DMS53 (cell line): ENCODE data around the gene GRB10.

Experiments used
- DNase-seq: peaks from one replicate; lab custom pipeline; 2025; lab: John Stamatoyannopoulos, UW

The GRB10 gene

DNA sequence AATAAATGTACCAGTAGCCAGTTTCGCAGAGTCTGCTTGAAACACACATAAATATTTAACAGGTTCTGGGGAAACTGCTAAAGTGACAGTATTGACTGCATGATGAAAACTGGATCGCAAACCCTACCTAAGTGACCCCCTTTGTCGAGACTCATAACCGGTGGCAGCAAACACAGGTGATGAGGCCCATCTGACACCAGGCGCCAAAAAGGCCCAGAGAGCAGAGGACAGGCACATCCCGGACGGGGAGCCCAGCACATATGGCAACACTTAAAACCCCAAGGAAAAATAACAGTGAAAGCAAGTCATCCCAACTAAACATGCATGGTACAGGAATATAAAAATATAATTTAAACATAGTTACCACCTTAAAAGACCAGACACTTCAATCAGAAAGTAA is 62.4 kb downstream of the GRB10 start:
- no peak for DNase-seq

DNA sequence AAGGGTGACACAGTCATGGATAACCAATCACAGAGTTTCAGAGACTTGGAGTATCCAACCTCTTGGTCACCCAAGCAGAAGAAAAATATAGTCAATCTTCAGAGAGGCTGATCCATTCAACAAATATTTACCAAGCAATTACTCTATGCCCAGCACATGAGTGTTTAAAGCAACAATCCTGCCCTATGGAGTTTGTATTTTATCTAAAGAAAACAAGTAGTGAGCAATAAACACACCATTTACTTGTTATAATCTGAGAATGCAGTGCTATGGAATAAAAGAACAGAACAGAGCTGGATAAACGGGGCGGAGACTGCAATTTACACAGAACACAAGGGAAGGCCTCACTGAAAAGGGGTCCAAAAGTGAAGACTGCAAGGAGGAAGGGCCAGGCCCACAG is 63.8 kb downstream of the GRB10 start:
- DNase-seq = peak; percentile 52

DNA sequence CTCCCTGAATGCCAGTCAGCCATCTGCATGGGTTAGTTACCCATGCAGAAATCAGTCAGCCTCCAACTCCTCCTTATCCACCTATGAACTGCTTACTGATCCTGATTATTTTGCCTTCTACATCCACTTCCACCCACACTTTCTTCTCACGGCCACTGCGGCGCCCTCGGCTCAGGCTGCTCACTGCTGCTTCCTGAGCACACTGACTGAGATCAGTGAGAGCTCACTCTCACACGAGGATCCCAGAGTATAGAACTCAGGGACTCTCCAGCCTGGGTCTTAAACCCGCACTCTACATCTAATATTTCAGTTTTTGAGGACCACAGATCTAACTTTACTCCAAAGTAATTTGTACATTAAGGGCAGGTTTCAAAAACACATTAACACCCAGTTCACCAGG is 64.4 kb downstream of the GRB10 start:
- DNase-seq = peak; percentile 53

DNA sequence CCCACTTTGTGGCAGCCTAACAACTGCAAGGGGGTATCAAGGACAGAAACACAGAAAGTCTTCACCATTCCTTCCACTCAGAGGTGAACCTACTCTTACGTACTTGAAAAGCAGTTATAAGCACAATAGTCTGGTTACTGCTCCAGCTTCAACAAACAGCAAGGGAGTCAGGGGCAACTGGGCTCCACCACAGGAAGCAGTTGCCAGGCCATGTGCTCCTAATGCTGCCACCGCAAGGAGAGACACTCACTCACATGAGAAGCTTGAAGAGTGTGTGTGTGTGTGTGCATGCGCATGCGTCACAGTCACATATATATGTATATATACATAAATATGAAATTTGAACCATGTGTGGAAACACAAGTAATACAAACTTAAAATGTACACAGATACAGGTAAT is 65.5 kb downstream of the GRB10 start:
- DNase-seq = no peak

DNA sequence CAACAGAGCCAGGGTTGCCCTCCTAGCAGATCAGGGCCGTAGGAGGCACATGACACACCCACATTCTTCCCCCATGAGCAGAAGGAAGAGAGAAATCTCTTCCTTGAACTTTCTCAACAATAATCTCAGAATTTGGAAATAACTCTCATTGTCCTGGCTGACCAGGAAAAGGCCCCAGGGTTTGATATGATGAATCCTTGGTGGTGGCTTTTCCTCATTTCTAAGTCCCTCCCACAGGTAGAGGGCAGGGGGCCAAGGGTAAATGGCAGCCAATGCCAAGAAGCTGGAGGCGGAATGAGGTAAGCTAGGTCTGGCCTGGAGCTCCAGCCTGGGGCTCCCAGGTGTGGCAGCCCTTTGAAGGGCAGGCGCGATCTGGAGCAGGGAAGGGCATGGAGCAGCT is 67.8 kb downstream of the GRB10 start:
- no peak for DNase-seq

DNA sequence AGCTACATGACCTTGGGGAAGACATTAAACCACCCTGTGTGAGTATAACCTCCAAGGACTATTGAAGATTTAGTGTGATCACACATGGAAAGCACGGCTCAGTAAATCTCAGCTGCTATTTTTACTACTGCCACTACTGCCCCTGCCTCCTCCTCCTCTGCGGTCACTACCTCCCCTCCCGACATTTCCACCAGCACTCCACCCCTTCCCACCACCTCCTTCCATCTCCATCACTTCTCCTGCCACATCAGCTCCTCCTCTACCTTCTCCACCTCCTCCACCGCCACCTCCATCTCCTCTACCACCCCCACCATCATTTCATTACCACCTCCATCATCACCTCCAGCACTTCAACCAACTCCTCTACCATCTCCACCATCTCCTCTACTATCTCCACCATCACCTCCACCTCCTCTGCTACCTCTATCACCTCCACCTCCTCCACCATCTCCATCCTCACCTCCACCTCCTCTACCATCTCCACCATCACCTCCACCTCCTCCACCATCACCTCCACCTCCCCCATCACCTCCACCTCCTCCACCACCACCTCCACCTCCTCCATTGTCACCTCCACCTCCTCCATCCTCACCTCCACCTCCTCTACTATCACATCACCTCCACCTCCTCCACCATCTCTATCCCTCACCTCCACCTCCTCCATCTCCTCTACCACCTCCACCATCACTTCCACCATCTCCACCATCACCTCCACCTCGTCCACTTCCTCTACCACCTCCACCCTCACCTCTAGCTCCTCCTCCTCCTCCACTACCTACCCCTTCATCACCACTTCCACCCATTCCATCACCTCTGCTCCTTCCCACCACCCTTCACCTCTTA is 69.4 kb downstream of the GRB10 start:
- no peak for DNase-seq

DNA sequence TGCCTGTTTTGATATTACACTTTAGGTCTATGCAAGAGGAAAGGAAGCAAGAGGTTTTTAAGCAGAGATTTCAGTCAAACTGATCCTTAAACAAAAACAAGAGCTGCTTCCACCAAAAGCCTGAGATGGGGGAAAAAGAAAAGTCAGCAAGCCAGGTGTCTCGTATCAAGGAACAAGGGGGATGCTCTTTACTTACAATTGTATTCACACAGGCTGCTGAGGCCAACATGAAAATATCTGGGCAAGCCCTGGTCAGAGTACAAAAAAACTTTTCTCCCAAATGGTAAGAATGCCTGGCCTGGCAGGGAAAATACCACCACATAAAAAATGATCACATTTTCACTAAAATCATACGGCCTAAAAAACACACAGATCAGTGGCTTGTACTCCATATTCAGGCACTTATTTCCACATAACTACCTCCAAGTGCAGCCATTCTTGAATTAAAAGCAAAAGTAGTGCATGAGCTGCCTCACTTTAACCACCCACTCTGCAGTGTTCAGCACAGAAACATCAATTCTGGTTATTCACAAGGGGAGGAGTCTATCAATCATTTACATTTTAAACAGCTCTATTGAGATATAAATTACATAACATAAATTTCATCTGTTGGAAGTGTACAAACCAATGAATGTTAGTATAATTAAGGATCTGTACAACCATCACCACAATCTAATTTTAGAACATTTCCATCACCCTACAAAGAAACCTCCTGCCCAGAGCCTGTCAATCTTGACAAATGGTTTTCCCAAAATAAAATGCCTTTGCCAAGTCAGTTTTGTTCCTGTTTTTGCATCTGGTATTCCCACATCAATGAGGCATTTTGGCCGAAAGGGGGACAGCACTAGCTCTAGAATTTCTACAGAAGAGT is 70.2 kb downstream of the GRB10 start:
- DNase-seq = no peak

DNA sequence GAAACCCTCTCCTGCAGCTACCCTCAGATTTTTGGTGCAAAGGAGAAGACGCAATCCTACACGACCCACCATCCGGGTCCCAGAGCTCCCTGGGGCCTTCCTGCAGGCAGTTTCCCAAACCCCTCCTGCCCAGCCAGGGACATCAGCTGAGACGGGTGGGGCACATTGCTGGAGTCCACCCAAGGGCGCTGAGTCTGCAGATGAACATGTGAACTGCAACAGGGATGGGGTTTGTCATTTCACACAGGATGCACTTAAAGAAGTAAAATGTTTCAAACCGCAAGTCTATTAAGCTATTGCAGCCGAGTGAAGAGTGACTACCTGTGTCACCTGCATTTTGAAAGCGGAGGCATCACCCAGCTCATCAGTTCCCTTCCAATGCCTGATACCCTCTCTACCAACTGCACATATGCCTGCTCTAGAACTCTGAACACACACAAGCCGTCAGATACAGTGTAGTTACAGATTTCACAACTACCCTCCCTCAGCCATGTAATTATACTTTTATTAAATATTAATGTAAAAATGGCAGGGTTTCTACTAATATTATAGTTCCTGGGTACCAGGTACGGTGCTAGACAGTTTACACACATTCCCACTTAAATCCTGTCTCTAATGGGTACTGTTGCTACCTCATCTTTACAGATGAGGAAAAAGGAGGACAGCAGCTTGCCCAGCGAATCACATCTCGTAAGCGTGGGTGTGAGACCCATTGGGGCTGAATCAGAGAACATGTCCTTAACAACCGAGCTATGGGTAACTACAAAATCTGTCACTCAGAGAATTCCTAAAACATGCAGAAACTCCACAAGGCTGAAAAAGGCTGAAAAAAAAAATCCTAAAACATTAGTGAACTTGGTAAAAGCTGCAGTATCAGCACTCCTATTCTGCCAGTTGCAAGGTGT is 71.2 kb downstream of the GRB10 start:
- DNase-seq = no peak

DNA sequence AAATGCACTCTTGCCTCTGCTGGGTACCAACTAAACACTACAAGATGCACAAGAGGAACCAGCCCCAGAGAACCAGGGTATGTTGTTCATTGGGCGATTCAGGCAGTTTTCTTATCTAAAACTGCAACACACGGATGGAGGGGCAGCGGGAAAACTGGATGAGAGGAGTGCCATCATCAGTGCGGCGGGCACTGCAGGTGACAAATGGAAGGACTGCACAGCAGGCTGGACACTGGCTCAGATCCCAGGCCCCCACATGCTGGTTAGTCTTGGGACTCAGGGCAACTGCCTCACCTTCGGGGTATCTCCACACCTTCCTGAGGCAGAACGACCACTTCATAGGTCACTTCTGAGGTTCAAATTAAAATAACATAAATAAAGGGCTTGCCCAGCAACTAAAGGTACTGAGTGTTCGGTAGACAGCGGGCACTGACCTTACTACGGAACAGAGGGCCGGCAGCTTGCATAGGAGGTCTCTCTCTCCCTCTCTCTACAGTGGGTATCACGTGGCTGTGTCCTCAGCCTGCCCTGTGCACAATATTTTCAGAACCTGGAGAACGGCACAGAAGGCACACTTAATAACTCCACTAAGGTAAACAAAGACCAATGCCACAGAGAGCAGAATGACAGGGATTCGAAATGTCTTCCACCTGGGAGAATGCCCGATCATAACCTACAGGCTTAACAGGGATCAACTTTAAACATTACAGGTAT is 72.1 kb downstream of the GRB10 start:
- DNase-seq = no peak

DNA sequence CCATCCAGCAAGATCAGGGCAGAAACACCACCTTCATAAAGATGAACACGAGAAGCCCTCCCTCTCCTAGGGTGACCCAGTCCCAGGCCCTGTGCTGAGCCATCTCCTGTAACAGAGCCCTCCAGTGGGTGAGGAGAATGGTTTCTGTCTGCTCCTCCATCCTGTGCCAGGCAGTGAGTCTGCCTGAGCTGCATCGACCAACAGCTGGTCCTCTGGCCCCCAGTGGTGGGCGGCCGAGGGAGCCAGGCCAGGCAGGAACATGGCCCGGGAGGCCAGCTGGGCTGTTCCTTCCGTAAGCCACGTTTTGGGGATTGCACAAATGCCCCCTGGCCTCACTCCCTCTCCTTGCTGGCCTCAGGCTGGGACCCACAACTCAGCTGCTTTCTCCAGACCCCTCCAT is 73.5 kb downstream of the GRB10 start:
- no peak for DNase-seq

DNA sequence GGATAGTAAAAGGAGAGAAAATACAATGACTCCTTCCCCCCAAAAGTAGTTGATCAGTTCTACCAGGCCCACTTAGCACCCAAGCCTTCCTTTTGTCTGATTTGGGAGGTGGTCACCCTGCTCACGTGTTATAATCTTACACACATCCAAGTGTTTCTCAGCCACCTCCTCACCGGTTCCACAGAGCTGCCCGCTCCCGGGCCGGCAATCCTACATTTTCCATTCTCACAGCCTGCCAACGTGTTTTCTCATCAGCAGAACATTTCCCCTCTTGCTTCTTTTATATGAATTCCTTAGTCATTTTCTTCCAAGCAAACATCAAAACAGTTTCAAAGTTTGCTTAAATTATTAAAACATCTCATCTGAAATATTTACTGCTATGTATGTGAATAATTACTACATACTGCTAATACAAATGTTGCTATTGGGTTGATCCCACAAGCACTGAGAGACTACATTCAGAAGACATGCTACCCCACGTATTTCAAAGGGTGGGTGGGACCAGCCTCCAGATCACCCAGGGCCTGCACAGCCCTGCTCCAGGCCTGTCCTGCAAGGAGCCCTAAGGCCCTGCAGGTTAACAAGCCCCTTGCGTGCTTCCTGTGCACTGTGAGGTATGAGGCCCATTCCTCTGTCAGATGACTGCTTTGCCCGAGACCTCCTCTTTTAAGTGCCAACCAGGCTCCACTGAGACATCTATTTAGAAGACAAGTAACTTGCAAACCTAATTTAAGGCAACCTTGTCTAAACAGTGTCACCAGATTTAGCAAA is 75.3 kb downstream of the GRB10 start:
- DNase-seq = no peak

DNA sequence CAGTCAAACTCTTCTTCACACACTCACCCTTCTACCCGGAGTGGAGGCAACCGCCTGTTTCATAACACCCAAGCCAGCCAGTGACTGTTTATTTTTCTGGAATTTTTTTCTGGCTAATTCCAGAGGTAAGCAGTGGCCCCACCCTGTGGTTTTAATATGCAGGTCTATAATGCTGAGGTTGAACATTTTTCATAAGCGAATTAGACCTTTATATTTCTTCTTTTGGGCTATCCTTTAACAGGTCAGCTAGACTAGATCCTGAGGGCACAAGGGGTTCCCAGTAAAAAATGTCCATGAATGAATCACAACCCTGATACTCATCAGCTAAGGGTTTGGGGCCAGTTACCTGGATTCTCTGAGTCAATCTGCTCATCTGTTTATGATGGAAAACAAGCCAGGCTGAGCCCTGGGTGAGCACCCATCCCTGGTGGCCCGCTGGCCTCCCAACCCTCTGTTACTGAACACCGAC is 76.2 kb downstream of the GRB10 start:
- no peak for DNase-seq

DNA sequence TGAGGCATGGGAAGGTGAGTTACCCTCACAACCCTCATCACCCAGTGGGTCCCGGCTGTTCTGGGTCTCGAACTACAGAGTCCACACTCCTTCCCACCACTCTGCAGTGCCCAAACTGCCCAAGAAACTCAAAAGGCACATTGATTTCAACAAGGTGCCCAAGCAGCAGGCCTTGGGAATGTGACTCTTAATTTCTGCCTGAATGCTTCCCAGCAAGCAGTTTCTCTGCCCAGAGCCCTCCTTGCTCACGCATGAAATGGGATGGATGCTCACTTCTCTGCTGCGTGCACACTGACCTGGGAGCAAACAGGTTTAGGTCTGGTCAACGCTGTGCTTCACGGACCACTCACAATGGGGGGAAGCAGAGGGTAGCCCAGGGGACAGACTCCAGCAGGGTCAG is 77.9 kb downstream of the GRB10 start:
- DNase-seq = no peak

DNA sequence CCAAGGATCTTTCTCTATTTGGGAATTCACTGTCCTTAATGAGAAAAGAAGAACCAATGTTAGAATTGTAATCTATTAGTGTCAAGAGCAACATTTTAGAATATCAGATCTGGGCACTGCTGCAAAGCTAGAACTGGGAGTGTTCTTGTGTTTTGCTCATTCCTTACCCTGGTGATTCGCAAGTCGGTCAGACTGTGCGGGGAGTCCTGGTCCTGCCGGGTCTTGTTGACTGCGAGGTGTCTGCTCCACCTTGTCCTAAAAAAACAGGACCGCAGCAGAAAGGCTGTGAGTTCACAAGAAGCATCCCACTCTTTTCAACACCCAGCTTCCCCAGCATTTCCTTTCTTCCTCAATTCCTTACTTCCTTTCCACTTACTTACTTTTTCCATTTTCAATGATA is 79.0 kb downstream of the GRB10 start:
- no peak for DNase-seq

DNA sequence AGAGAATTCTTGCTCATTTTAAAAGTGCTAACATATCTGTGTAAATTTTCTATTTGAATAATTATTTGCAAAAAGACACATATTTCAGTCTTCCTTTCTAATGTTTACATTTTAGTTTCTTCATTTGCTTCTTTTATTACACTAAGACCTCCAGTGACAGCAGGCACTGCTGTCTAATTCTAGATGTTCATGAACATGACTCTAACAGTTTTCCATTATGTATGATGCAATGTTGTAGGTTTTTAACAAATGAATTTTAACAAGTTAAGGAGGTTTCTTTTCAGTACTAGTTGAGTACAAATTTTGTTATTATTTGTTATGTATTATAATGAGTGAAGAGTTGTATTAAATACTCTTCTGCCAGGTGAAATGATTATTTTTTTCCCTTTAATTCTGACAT is 83.6 kb downstream of the GRB10 start:
- no peak for DNase-seq

DNA sequence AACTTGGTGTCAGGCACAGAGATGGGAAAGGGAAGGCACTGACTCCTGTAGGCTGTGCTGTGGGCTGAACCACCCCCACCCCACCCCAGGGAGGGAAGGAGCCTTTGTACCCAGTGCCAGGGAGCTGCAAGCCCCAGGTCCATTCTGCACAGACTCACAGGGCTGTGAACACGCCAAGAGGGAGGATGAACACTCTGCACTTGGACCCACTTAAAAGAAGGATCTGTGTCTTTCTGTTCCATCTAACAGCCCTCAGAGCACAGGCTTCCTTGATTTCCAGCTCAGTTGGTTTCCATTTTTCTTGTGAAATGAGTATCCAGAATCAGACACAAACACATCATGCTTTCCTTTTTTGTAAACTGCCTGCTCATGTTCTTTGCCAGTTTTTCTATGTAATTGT is 84.9 kb downstream of the GRB10 start:
- DNase-seq = no peak

DNA sequence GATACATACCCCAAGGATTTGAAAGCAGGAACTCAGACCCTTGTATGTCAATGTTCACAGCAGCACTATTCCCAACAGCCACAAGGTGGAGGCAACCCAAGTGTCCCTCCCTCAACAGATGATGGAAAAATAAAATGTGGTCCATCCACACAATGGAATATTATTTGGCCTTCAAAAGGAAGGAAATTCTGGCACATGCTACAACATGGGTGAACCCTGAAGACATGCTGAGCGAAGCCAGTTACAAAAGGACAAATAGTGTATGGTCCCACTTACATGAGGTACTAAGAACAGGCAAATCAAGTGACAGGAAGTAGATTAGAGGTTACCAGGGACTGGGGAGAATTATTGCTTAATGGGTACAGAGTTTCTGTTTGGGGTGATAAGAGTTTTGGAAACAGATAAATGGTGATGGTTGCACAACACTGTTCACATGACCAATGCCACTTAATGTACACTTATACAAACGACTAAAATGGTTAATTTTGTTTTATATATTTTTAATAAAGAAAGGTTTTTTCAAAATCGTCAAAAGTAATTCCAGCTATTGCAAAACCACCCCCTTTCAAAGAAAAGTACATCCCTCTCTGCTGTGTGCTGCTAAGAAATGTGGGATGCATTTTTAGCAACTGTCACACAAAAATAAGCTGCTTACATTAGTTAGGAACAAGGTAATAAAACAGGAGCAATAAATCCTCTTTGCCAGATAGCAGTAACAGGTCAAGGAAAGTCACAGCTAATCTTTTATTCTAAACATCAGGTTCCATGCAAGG is 85.7 kb downstream of the GRB10 start:
- DNase-seq = peak; percentile 42

DNA sequence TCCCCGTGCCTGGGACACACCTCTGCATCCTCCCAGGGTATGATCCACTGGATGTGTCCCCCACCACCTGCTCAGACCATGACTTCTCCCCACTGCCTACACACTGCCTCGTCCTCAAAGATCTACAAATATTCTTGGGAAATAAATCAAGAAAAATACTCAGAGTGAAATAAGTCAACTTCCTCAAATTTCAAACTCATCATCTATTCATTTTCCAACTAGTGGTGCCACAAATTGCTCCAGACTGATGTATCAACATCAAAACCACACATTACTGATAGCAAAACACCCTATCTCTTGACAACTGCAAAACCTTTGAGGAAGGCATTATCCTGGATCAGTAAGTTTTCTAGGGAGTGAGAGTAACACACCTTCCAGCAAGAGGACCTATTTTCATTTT is 87.7 kb downstream of the GRB10 start:
- DNase-seq = no peak

DNA sequence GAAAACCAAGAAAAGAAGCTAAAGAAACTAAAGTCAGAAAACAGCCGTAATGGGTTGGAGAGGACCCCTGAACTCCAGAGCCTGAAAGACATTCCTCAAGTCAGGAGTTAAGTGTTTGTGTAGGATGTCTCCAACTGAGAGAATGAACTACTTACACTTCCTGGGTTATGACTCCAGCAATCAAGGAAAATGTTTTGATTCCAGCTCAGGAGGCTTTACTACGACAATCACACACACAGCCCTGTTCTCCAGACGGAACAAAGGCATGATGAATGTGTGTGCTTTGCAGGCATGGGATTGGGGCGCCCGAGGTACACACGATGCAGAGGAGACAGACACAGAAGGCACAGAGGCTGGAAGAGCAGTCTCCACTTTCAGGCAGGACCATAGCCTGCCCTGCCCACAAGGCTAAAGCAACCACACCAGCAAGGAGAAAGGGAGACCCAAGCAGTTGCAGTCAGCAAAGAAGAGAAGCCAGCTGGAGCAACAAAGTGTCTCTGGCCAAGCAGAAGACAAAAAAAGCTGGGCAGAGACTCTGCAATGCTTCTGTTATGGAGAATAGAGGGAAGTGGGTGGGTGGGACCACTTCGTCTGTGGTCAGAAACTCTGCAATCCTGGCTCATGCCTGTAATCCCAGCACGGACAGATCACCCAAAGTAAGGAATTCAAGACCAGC is 89.1 kb downstream of the GRB10 start:
- no peak for DNase-seq
